ENCODE measurements around the gene FHIT.

DNA sequence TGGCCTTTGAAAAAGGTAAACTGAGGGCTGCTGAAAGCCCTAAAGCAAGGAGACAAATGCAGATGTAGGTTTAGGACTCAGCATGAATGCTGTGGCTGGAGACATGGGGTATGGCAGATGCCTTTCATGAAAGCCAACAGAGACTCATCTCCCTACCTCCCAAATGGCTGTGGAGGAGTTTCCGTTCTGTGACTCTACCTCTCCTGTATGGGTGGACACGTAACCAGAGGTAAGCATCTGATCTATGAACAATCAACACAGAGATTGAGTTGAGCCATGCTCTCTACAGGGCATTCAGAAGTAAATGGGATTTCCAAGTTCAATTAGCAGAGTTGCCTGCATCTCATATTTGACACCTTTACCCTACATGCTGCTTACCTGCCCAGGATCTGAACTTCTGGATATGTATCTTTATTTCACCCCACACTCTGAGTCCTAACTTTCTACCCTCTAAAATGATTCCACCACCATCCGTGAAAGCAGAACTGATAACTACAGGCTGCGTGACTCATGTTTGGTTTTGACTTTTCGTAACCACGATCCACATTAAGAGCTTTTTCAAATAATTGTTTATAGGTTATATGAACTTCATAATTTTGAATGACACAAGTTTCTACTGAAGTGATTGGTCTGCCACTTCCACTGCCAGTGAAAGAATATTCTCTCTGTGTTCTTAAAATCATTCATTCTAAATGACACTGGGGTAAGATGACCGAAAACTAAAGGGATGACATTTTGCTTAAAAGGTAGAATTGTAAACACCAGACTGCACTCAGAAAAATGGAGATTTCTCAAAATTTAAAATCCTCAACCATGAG lies 1058.7 kb downstream of the FHIT start:
- TF ChIP-seq, protein P1, sequence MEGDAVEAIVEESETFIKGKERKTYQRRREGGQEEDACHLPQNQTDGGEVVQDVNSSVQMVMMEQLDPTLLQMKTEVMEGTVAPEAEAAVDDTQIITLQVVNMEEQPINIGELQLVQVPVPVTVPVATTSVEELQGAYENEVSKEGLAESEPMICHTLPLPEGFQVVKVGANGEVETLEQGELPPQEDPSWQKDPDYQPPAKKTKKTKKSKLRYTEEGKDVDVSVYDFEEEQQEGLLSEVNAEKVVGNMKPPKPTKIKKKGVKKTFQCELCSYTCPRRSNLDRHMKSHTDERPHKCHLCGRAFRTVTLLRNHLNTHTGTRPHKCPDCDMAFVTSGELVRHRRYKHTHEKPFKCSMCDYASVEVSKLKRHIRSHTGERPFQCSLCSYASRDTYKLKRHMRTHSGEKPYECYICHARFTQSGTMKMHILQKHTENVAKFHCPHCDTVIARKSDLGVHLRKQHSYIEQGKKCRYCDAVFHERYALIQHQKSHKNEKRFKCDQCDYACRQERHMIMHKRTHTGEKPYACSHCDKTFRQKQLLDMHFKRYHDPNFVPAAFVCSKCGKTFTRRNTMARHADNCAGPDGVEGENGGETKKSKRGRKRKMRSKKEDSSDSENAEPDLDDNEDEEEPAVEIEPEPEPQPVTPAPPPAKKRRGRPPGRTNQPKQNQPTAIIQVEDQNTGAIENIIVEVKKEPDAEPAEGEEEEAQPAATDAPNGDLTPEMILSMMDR (IDR thresholded peaks at IDR 0.05): no peak
- no peak for TF ChIP-seq POLR2A (IDR thresholded peaks at IDR 0.05)

All from transverse colon (tissue), 3 donors.